H1 (cell line): ENCODE data around the gene CADM1. TPM values are rescaled to one million over a fixed set of nuclear protein-coding genes. Genes with fewer than 3 reads are reported as not detected.

Experiments
- CTCF ChIA-PET: fragments of 300-600 bp; sonication (Branson Sonifier 250); formaldehyde crosslinking; loops from one replicate; lab custom pipeline; 2021; ENCODE audit not compliant: partially characterized antibody; lab: Charles Lee
- POLR2A ChIA-PET: fragments of 300-600 bp; sonication (Branson Sonifier 250); formaldehyde crosslinking; loops from one replicate; lab custom pipeline; 2021; ENCODE audit warnings: inconsistent platforms; ENCODE audit not compliant: partially characterized antibody; lab: Charles Lee
- DNase-seq, 2 experiments: peaks; one replicate each; pipeline versions ENCODE4 v3.0.0 to v3.0.0-alpha.2; 2010 to 2022; ENCODE audit warnings: low spot score in 2 of 2, low read depth in 1 of 2, mixed read lengths in 1 of 2
- FAIRE-seq: peaks from 2 replicates; lab custom pipeline; 2011; peaks lifted over from hg19 to GRCh38; lab: Jason Lieb, UNC
- H2AFZ ChIP-seq: 2 replicates; pipeline ENCODE4 v1.8.1; 2012; ENCODE audit warnings: low read length, inconsistent platforms
- H2AK5ac ChIP-seq: 2 replicates; pipeline ENCODE4 v1.6.1; 2013; ENCODE audit warnings: low read depth, low read length
- H2BK120ac ChIP-seq: replicated peaks from 2 replicates; pipeline ENCODE3; 2013; ENCODE audit warnings: low read depth, low read length, inconsistent platforms
- H2BK12ac ChIP-seq: 2 replicates; pipeline ENCODE4 v1.6.1; 2013; ENCODE audit warnings: low read depth, low read length
- H2BK15ac ChIP-seq: 2 replicates; pipeline ENCODE4 v1.6.1; 2013; ENCODE audit warnings: low read length
- H2BK20ac ChIP-seq: 2 replicates; pipeline ENCODE4 v1.6.1; 2013; ENCODE audit warnings: low read length
- H2BK5ac ChIP-seq: 2 replicates; pipeline ENCODE4 v1.6.1; 2013; ENCODE audit warnings: low read depth, low read length
- H3K14ac ChIP-seq: 2 replicates; pipeline ENCODE4 v1.6.1; 2013; ENCODE audit warnings: inconsistent platforms; ENCODE audit not compliant: insufficient read length
- H3K18ac ChIP-seq: 2 replicates; pipeline ENCODE4 v1.6.1; 2013; ENCODE audit warnings: low read length; ENCODE audit errors: extremely low read depth
- H3K23ac ChIP-seq: 2 replicates; pipeline ENCODE4 v1.6.1; 2013; ENCODE audit warnings: inconsistent platforms; ENCODE audit not compliant: insufficient read length
- H3K23me2 ChIP-seq: 2 replicates; pipeline ENCODE4 v1.6.1; 2013; ENCODE audit warnings: low read depth, low read length
- H3K27ac ChIP-seq: 2 replicates; pipeline ENCODE4 v1.6.1; 2011; ENCODE audit warnings: low read depth, low read length, inconsistent platforms
- H3K27me3 ChIP-seq, 4 experiments: replicated peaks in 1 of 4; 1 replicate in 1 of 4; 2 replicates in 3 of 4; pipeline versions ENCODE4 v1.6.1 to v1.8.1; 2011 to 2013; ENCODE audit warnings: low read length in 3 of 4, mild to moderate bottlenecking in 3 of 4, inconsistent platforms in 2 of 4, mixed read lengths in 2 of 4, moderate library complexity in 1 of 4; ENCODE audit not compliant: control insufficient read depth in 3 of 4, insufficient read depth in 3 of 4; ENCODE audit errors: extremely low read depth in 1 of 4
- H3K36me3 ChIP-seq, 4 experiments: 2 replicates each; pipeline versions ENCODE4 v1.6.1 to v1.8.1; 2011 to 2013; ENCODE audit warnings: mild to moderate bottlenecking in 4 of 4, low read length in 3 of 4, moderate library complexity in 2 of 4, control low read depth in 1 of 4, inconsistent platforms in 1 of 4; ENCODE audit not compliant: insufficient read depth in 4 of 4, control insufficient read depth in 2 of 4
- H3K4ac ChIP-seq: replicated peaks from 2 replicates; pipeline ENCODE3; 2013; ENCODE audit warnings: low read length, low read depth, mixed read lengths, inconsistent platforms; ENCODE audit not compliant: insufficient read length
- H3K4me1 ChIP-seq, 4 experiments: replicated peaks in 1 of 4; 1 replicate in 1 of 4; 2 replicates in 3 of 4; pipeline versions ENCODE4 v1.6.1 to v1.8.1; 2011 to 2013; ENCODE audit warnings: low read length in 3 of 4, inconsistent platforms in 2 of 4, mixed read lengths in 1 of 4; ENCODE audit not compliant: insufficient read depth in 4 of 4, control insufficient read depth in 3 of 4
- H3K4me2 ChIP-seq, 2 experiments: 2 replicates each; pipeline versions ENCODE4 v1.6.1 to v1.8.1; 2011 to 2013; ENCODE audit warnings: low read depth in 2 of 2, low read length in 2 of 2, control low read depth in 1 of 2, inconsistent platforms in 1 of 2, mild to moderate bottlenecking in 1 of 2; ENCODE audit not compliant: insufficient read depth in 1 of 2
- H3K4me3 ChIP-seq, 4 experiments: fragments of 200-600, 300-600 bp in 1 of 4; sonication (generic), shearing (Covaris generic), sonication (Bioruptor Twin) in 1 of 4; 2 replicates each; pipeline versions ENCODE4 v1.5.1 to v1.8.1; 2011 to 2016; ENCODE audit warnings: low read length in 4 of 4, low read depth in 3 of 4, control low read depth in 2 of 4, inconsistent platforms in 2 of 4, mild to moderate bottlenecking in 2 of 4, mixed read lengths in 1 of 4, moderate library complexity in 1 of 4; ENCODE audit not compliant: insufficient read depth in 2 of 4; ENCODE audit errors: extremely low read depth in 1 of 4
- H3K56ac ChIP-seq: replicated peaks from 2 replicates; pipeline ENCODE3; 2013; ENCODE audit warnings: low read depth, mild to moderate bottlenecking, mixed read lengths, low read length, inconsistent platforms; ENCODE audit not compliant: insufficient read length
- H3K79me1 ChIP-seq: 2 replicates; pipeline ENCODE4 v1.6.1; 2013; ENCODE audit warnings: low read depth, low read length, control low read depth
- H3K79me2 ChIP-seq, 2 experiments: 2 replicates each; pipeline versions ENCODE4 v1.6.1 to v1.8.1; 2012 to 2013; ENCODE audit warnings: low read length in 2 of 2, mild to moderate bottlenecking in 2 of 2, inconsistent platforms in 1 of 2; ENCODE audit not compliant: insufficient read depth in 2 of 2, control insufficient read depth in 1 of 2
- H3K9ac ChIP-seq, 4 experiments: replicated peaks in 1 of 4; 1 replicate in 1 of 4; 2 replicates in 3 of 4; pipeline versions ENCODE4 v1.6.1 to v1.8.1; 2011 to 2013; ENCODE audit warnings: low read depth in 3 of 4, low read length in 3 of 4, control low read depth in 2 of 4, mild to moderate bottlenecking in 2 of 4, moderate library complexity in 2 of 4, inconsistent platforms in 1 of 4; ENCODE audit errors: extremely low read depth in 1 of 4
- H3K9me3 ChIP-seq, 2 experiments: 2 replicates each; pipeline versions ENCODE4 v1.6.1 to v1.8.1; 2012 to 2013; ENCODE audit warnings: mild to moderate bottlenecking in 2 of 2, moderate library complexity in 2 of 2, control low read depth in 1 of 2, inconsistent platforms in 1 of 2, low read depth in 1 of 2, low read length in 1 of 2, mixed read lengths in 1 of 2; ENCODE audit not compliant: insufficient read depth in 2 of 2
- H4K20me1 ChIP-seq, 2 experiments: replicated peaks in 1 of 2; 2 replicates each; pipeline versions ENCODE3 to v1.8.1; 2011 to 2013; ENCODE audit warnings: inconsistent platforms in 2 of 2, low read length in 2 of 2, mild to moderate bottlenecking in 1 of 2; ENCODE audit not compliant: insufficient read depth in 2 of 2, control insufficient read depth in 1 of 2
- H4K5ac ChIP-seq: 2 replicates; pipeline ENCODE4 v1.6.1; 2013; ENCODE audit warnings: low read length, low read depth, mixed read lengths, inconsistent platforms; ENCODE audit not compliant: insufficient read length
- H4K8ac ChIP-seq: 2 replicates; pipeline ENCODE4 v1.8.0; 2013; ENCODE audit warnings: mild to moderate bottlenecking, moderate library complexity, low read length, inconsistent platforms; ENCODE audit not compliant: insufficient read depth; ENCODE audit errors: extremely low read depth
- H4K91ac ChIP-seq: replicated peaks from 2 replicates; pipeline ENCODE3; 2013; ENCODE audit warnings: low read length, mixed read lengths, inconsistent platforms; ENCODE audit not compliant: insufficient read length
- BCL11A ChIP-seq, 2 experiments: IDR thresholded peaks; one replicate each; pipeline ENCODE4 v1.6.1; 2011; ENCODE audit warnings: low read depth in 2 of 2, low read length in 2 of 2, mild to moderate bottlenecking in 2 of 2
- BRCA1 ChIP-seq: IDR thresholded peaks from 2 replicates; pipeline ENCODE4 v1.6.1; 2012; ENCODE audit warnings: low read depth, low read length, improper control_type of control experiment
- EGR1 ChIP-seq: IDR thresholded peaks from 2 replicates; pipeline ENCODE4 v1.6.1; 2011; ENCODE audit warnings: low read depth, low read length, borderline replicate concordance
- HDAC2 ChIP-seq, 2 experiments: fragments of 300-600 bp in 1 of 2; sonication (generic) in 1 of 2; IDR thresholded peaks; 2 replicates each; pipeline ENCODE4 v1.6.1; 2011 to 2012; ENCODE audit warnings: low read depth in 2 of 2, low read length in 2 of 2, mild to moderate bottlenecking in 2 of 2, moderate library complexity in 2 of 2, borderline replicate concordance in 1 of 2, inconsistent platforms in 1 of 2
- JUND ChIP-seq: IDR thresholded peaks from 2 replicates; pipeline ENCODE4 v1.6.1; 2011; ENCODE audit warnings: mild to moderate bottlenecking, improper control_type of control experiment, low read length
- MAX ChIP-seq: IDR thresholded peaks from 2 replicates; pipeline ENCODE4 v1.6.1; 2012; ENCODE audit warnings: inconsistent platforms
- RXRA ChIP-seq: IDR thresholded peaks from 2 replicates; pipeline ENCODE4 v1.6.1; 2011; ENCODE audit warnings: low read depth, mild to moderate bottlenecking, low read length, moderate library complexity; ENCODE audit not compliant: insufficient read depth
- SUZ12 ChIP-seq: fragments of 200-600 bp; sonication (generic); IDR thresholded peaks from 2 replicates; pipeline ENCODE4 v1.6.1; 2012; ENCODE audit warnings: mild to moderate bottlenecking, inconsistent platforms, low read length, moderate library complexity, mixed read lengths
- TAF7 ChIP-seq: optimal IDR thresholded peaks from 2 replicates; pipeline ENCODE3; 2011; ENCODE audit warnings: low read depth, mild to moderate bottlenecking, inconsistent platforms, low read length, moderate library complexity, borderline replicate concordance
- WGBS, 2 experiments: shearing (Covaris generic) in 1 of 2; methylation state at CpG; one replicate each; pipeline versions ENCODE4 v1.1.6 to v1.1.7; 2013 to 2015; ENCODE audit warnings: low lambda C conversion rate in 2 of 2, mixed read lengths in 2 of 2, inconsistent platforms in 1 of 2, low coverage in 1 of 2, missing lambda C conversion rate in 1 of 2; ENCODE audit not compliant: insufficient replicate concordance in 2 of 2, insufficient coverage in 1 of 2, insufficient read length in 1 of 2; ENCODE audit errors: extremely low coverage in 1 of 2, missing lambda C conversion rate in 1 of 2; 5-methylcytosine and 5-hydroxymethylcytosine counted together
- polyA plus RNA-seq, 7 experiments: library from polyadenylated mRNA; depleted of rRNA in 3 of 7; stranded (reverse) in 5 of 7; unstranded in 2 of 7; fragments of >200 nt in 5 of 7; fragments of 200-250 nt in 2 of 7; gene quantifications; 1 replicate in 5 of 7; 2 replicates in 1 of 7; 4 replicates in 1 of 7; pipeline versions ENCODE4 v1.2.1 to v1.2.3, GENCODE V29; 2011 to 2013; ENCODE audit warnings: missing spikeins in 2 of 7, mixed read lengths in 2 of 7
- total RNA-seq: library from RNA; stranded (reverse); fragmentation: NEBNext Ultra II Directional; extraction: Animal tissue kit (Norgen Biotek cat#: 25700); gene quantifications from 2 replicates; pipeline ENCODE4 v1.2.1, GENCODE V29; 2021

CADM1 gene
- total and polyA plus RNA-seq, 2 of the 8 experiments (the other 6 are each of a cell fraction or from before 2014, with no cell fraction given), result 8.3 to 25.3 TPM

- Histone ChIP-seq H4K8ac (no peak overlapping the region), H3K18ac (no peak overlapping the region), H2AK5ac (no peak overlapping the region), H3K9ac (no peak overlapping the region), H4K5ac (no peak overlapping the region), H2BK12ac (no peak overlapping the region), H2BK5ac (no peak overlapping the region), H3K4me1 (peaks cover 0 to 4% (median 0%) of the 10 kb centered on the region in 4 experiments; a peak in 3 of 7 replicates), H3K36me3 (no peaks in the 10 kb centered on the region), H3K4me2 (no peak overlapping the region), H3K27me3 (no peaks in the 10 kb centered on the region; a peak in 1 of 7 replicates), H3K4me3 (no peak overlapping the region), H2BK15ac (no peak overlapping the region), H3K79me2 (no peaks in the 10 kb centered on the region), H4K20me1 (no peaks in the 10 kb centered on the region), H2AFZ (no peak overlapping the region), H3K56ac (no peak overlapping the region), H3K27ac (no peak overlapping the region), H3K79me1 (no peaks in the 10 kb centered on the region), H4K91ac (no peak overlapping the region), H3K23ac (no peak overlapping the region), H3K23me2 (no peaks in the 10 kb centered on the region), H3K9me3 (no peaks in the 10 kb centered on the region), H2BK20ac (no peak overlapping the region), H2BK120ac (no peak overlapping the region), H3K14ac (no peak overlapping the region), H3K4ac (no peak overlapping the region)
- ChIA-PET POLR2A (no interaction called here), CTCF (no interaction called here)
- no peak for FAIRE-seq
- no peak for TF ChIP-seq SUZ12
- no peak for TF ChIP-seq BCL11A (IDR thresholded peaks at IDR 0.05; ENCODE audit: low read depth in 2 of 2, low read length in 2 of 2)
- no peak for TF ChIP-seq RXRA
- TF ChIP-seq TAF7, result no peak
- TF ChIP-seq HDAC2 (IDR thresholded peaks at IDR 0.05; ENCODE audit: borderline replicate concordance in 1 of 2, low read depth in 2 of 2, low read length in 2 of 2), result no peak
- TF ChIP-seq BRCA1, result no peak
- no peak for TF ChIP-seq MAX
- no peak for TF ChIP-seq EGR1
- TF ChIP-seq JUND, result no peak
- DNase-seq, result no peak
- WGBS, 2 experiments, result 96% methylated on average over 2 of the region's 2 CpGs; no CpG with 5 or more reads in 1 of the 2 experiments
Measured at GRCh38 chr11:115126092-115126491, 378.1 kb downstream of the CADM1 start.
